GM12878 (cell line): ENCODE results near the gene SLC41A1. TPM values are rescaled to one million over a fixed set of nuclear protein-coding genes. Genes with fewer than 3 reads are reported as not detected.

ENCODE experiments used
- ATAC-seq: fragments of 200-7000 bp; cut with Tn5 transposase; 3 replicates; pipeline ENCODE4 v1.9.1; 2020; ENCODE audit warnings: mild to moderate bottlenecking, moderate library complexity
- BruUV-seq: library from RNA; stranded (reverse); fragments of 400-500 nt; replicated peaks from 2 replicates; lab custom pipeline; 2021; lab: Mats Ljungman, UMichigan
- CTCF ChIA-PET: fragments of 300-600 bp; sonication (Branson Sonifier 250); formaldehyde crosslinking; extraction: SDS; loops from one replicate; lab custom pipeline; 2021; ENCODE audit warnings: inconsistent platforms; lab: Yijun Ruan, JAX
- POLR2A ChIA-PET: fragments of 350-600 bp; formaldehyde crosslinking; extraction: SDS; loops from one replicate; lab custom pipeline; 2021; ENCODE audit warnings: inconsistent platforms; lab: Charles Lee
- RAD21 ChIA-PET: fragments of 300-600 bp; sonication (Branson Sonifier 250); formaldehyde crosslinking; loops from one replicate; lab custom pipeline; 2023; ENCODE audit warnings: antibody characterized with exemption; ENCODE audit not compliant: unreplicated experiment; lab: Charles Lee
- SMC1A ChIA-PET: fragments of 300-600 bp; sonication (Branson Sonifier 250); formaldehyde crosslinking; loops from one replicate; lab custom pipeline; 2023; ENCODE audit not compliant: unreplicated experiment, uncharacterized antibody; lab: Charles Lee
- DNase-seq: peaks from one replicate; pipeline ENCODE4 v3.0.0-alpha.2; 2011; ENCODE audit warnings: low read depth, low spot score
- FAIRE-seq: peaks from 3 replicates; lab custom pipeline; 2011; peaks lifted over from hg19 to GRCh38; lab: Jason Lieb, UNC
- H2AFZ ChIP-seq: 2 replicates; pipeline ENCODE4 v1.6.0; 2011; ENCODE audit warnings: low read depth, low read length, control low read depth; ENCODE audit not compliant: control insufficient read depth
- H3K27ac ChIP-seq: 2 replicates; pipeline ENCODE4 v1.5.1; 2011; ENCODE audit warnings: control low read depth; ENCODE audit not compliant: control insufficient read depth, insufficient read depth
- H3K27me3 ChIP-seq, 2 experiments: replicated peaks in 1 of 2; 2 replicates each; pipeline versions ENCODE4 v1.6.0 to v1.6.1; 2011; ENCODE audit warnings: low read length in 1 of 2; ENCODE audit not compliant: control insufficient read depth in 2 of 2, insufficient read depth in 2 of 2
- H3K36me3 ChIP-seq, 2 experiments: 2 replicates each; pipeline ENCODE4 v1.5.1; 2011; ENCODE audit warnings: low read length in 1 of 2; ENCODE audit not compliant: control insufficient read depth in 2 of 2, insufficient read depth in 2 of 2
- H3K4me1 ChIP-seq: 2 replicates; pipeline ENCODE4 v1.6.1; 2011; ENCODE audit warnings: mild to moderate bottlenecking, low read length, moderate library complexity, mixed read lengths; ENCODE audit not compliant: control insufficient read depth, insufficient read depth
- H3K4me2 ChIP-seq: 2 replicates; pipeline ENCODE4 v1.6.0; 2011; ENCODE audit warnings: control low read depth; ENCODE audit not compliant: control insufficient read depth, insufficient read depth
- H3K4me3 ChIP-seq: fragments of 200-600 bp; sonication (generic); 2 replicates; pipeline ENCODE4 v1.5.1; 2016
- H3K79me2 ChIP-seq: 2 replicates; pipeline ENCODE4 v1.6.0; 2011; ENCODE audit warnings: low read length; ENCODE audit not compliant: control insufficient read depth, insufficient read depth
- H3K9ac ChIP-seq: 2 replicates; pipeline ENCODE4 v1.8.0; 2011; ENCODE audit warnings: low read length, control low read depth, mixed read lengths; ENCODE audit not compliant: control insufficient read depth, insufficient read depth
- H3K9me3 ChIP-seq: replicated peaks from 3 replicates; pipeline ENCODE4 v1.5.1; 2011; ENCODE audit warnings: mild to moderate bottlenecking, low read length; ENCODE audit not compliant: control insufficient read depth, insufficient read depth
- H4K20me1 ChIP-seq: 2 replicates; pipeline ENCODE4 v1.6.0; 2011; ENCODE audit not compliant: control insufficient read depth, insufficient read depth
- ASH2L ChIP-seq: fragments of 300-600, 200-600 bp; sonication (generic); IDR thresholded peaks from 2 replicates; pipeline ENCODE4 v1.6.1; 2017; ENCODE audit warnings: low read depth, mild to moderate bottlenecking, borderline replicate concordance
- CBFB ChIP-seq: IDR thresholded peaks from 2 replicates; pipeline ENCODE4 v1.6.1; 2016; ENCODE audit warnings: antibody characterized with exemption, low read depth
- FOS ChIP-seq: IDR thresholded peaks from 3 replicates; pipeline ENCODE4 v1.6.1; 2011; ENCODE audit warnings: borderline replicate concordance; ENCODE audit not compliant: insufficient read length; ENCODE audit errors: extremely low read depth
- JUNB ChIP-seq: IDR thresholded peaks from 2 replicates; pipeline ENCODE4 v1.6.1; 2016; ENCODE audit warnings: antibody characterized with exemption, mild to moderate bottlenecking
- POLR2AphosphoS5 ChIP-seq: IDR thresholded peaks from 2 replicates; pipeline ENCODE4 v1.6.1; 2011; ENCODE audit warnings: mild to moderate bottlenecking, low read length, inconsistent platforms
- RB1 ChIP-seq: fragments of 450-650 bp; formaldehyde crosslinking; IDR thresholded peaks from 2 replicates; pipeline ENCODE4 v1.6.1; 2017; ENCODE audit warnings: mild to moderate bottlenecking, borderline replicate concordance
- SIN3A ChIP-seq: IDR thresholded peaks from 2 replicates; pipeline ENCODE4 v1.6.1; 2012; ENCODE audit warnings: low read depth, low read length, improper control_type of control experiment
- SMAD5 ChIP-seq: IDR thresholded peaks from 2 replicates; pipeline ENCODE4 v1.6.1; 2016; ENCODE audit warnings: antibody characterized with exemption, low read depth
- SMC3 ChIP-seq: IDR thresholded peaks from 2 replicates; pipeline ENCODE4 v1.6.1; 2011; ENCODE audit warnings: low read length, improper control_type of control experiment, borderline replicate concordance
- SRF ChIP-seq, 2 experiments: IDR thresholded peaks; 2 replicates each; pipeline ENCODE4 v1.6.1; 2011; ENCODE audit warnings: low read depth in 2 of 2, low read length in 2 of 2, mild to moderate bottlenecking in 1 of 2, moderate library complexity in 1 of 2
- SUZ12 ChIP-seq: fragments of 200-600 bp; sonication (generic); IDR thresholded peaks from one replicate; pipeline ENCODE4 v1.6.1; 2018; ENCODE audit warnings: antibody characterized with exemption, mild to moderate bottlenecking; ENCODE audit not compliant: unreplicated experiment
- ZNF217 ChIP-seq: fragments of 450-650 bp; IDR thresholded peaks from 2 replicates; pipeline ENCODE4 v1.6.1; 2017; ENCODE audit warnings: antibody characterized with exemption, mild to moderate bottlenecking
- ZNF622 ChIP-seq: fragments of 450-650 bp; IDR thresholded peaks from 2 replicates; pipeline ENCODE4 v1.6.1; 2017; ENCODE audit warnings: mild to moderate bottlenecking, inconsistent platforms
- WGBS: methylation state at CpG from one replicate; pipeline ENCODE4 v1.1.6; 2016; ENCODE audit warnings: low lambda C conversion rate; ENCODE audit not compliant: insufficient replicate concordance, insufficient coverage; ENCODE audit errors: missing lambda C conversion rate; 5-methylcytosine and 5-hydroxymethylcytosine counted together
- in situ Hi-C: fragments of 300-500 bp; cut with MboI; formaldehyde crosslinking; loops from 9 replicates; pipeline ENCODE4 v1.14.3; 2018; ENCODE audit warnings: mixed read lengths
- intact Hi-C: fragments of 100-400 bp; cut with micrococcal nuclease; formaldehyde crosslinking; loops from one replicate; pipeline ENCODE4 v1.14.2; 2022; ENCODE audit not compliant: unreplicated experiment
- polyA plus RNA-seq, 11 experiments: library from polyadenylated mRNA; depleted of rRNA in 4 of 11; unstranded in 6 of 11; stranded (reverse) in 5 of 11; fragments of >200 nt; fragmentation: Nextera tagmentation in 4 of 11; fragmentation: Illumina TruSeq in 1 of 11; extraction: Ambion mirVana in 4 of 11; extraction: Trizol in 1 of 11; gene quantifications; 1 replicate in 1 of 11; 2 replicates in 10 of 11; pipeline versions ENCODE4 v1.2.1 to v1.2.3, GENCODE V29; 2011 to 2016; ENCODE audit warnings: inconsistent platforms in 2 of 11, missing spikeins in 2 of 11, low read depth in 1 of 11
- total RNA-seq, 4 experiments: library from RNA; depleted of rRNA in 3 of 4; stranded (reverse); fragments of >200 nt in 3 of 4; fragmentation: Illumina TruSeq in 1 of 4; extraction: Trizol in 1 of 4; gene quantifications; 2 replicates each; pipeline versions ENCODE4 v1.2.1 to v1.2.3, GENCODE V29; 2013 to 2021
- TF ChIP-seq, protein P1 (sequence below): IDR thresholded peaks from 2 replicates; pipeline ENCODE4 v1.6.1; 2011; ENCODE audit warnings: mild to moderate bottlenecking, low read depth, low read length, moderate library complexity; ENCODE audit not compliant: insufficient replicate concordance
- TF ChIP-seq, protein P2 (sequence below): IDR thresholded peaks from 2 replicates; pipeline ENCODE4 v1.6.1; 2012; ENCODE audit warnings: low read depth, low read length, improper control_type of control experiment
- TF ChIP-seq, protein P3 (sequence below): IDR thresholded peaks from 2 replicates; pipeline ENCODE4 v1.6.1; 2012; ENCODE audit warnings: mild to moderate bottlenecking, low read depth, low read length

Gene SLC41A1
- total and polyA plus RNA-seq, 10 of the 15 experiments (the other 5 are each of a cell fraction or from before 2014, with no cell fraction given), result 0.13 to 11.3 (median 0.42) TPM

DNA sequence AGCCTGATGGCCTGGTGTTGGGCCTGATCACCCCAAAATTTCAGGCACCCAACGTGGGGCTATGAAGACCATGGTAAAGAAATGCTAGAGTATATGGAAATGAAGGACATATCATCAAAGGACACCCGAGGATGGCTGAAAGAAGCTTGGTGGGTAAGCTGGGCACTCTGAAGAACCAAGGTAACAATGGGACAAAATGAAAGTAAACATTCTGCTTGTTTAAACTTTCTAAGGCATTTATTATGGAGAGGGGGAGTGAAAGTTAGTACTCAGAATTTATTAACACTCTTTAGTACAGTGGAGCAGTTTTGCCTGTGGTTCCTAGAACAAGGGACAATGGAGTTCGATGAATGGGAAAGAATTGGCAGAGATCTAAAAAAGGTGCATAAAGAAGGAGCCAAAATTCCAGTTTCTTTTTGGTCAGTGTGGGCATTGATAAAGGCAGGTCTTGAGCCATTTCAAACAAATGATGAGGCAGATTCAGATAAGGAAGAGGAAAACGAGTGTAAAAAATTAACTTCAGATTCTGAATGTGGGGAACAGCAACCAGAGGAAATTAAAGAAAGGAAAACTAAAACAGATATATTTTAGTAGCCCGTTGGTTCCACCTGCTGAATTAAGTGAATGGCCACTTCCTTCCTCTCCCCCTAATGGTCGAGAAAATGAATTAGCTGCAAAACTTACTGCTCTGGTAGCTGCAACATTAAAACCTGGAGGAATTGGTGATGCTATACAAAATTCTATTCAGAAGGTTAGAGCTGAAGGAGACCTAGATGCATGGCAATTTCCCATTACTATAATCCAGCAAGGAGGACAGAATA, 45.4 kb upstream of the SLC41A1 start:
- BruUV-seq, result no TSS peak
- 2% methylated on average over 6 of the region's 6 CpGs for WGBS
- FAIRE-seq (no peak), ATAC-seq (no peak), DNase-seq (no peak)
- H3K9ac ChIP-seq, result no peak overlapping the region
- H3K79me2 ChIP-seq, result no peaks in the 10 kb centered on the region
- no peaks in the 10 kb centered on the region for H3K36me3 ChIP-seq
- SMC1A ChIA-PET, result interaction anchor here (0.9 to 1.5 kb wide), 2 partner anchors 42 to 53 kb away, joined by 3 to 4 read pairs; no protein-coding TSS in a partner anchor
- CTCF ChIA-PET, result interaction anchor here (1.1 to 1.9 kb wide), 3 partner anchors 61 to 200 kb away, joined by 5 to 7 read pairs (median 6); no protein-coding TSS in a partner anchor
- RAD21 ChIA-PET, result interaction anchor here (0.7 to 1.3 kb wide), 2 partner anchors 119 to 200 kb away, joined by 3 to 5 read pairs; no protein-coding TSS in a partner anchor
- no peak overlapping the region for H2AFZ ChIP-seq
- H3K4me2 ChIP-seq, result no peak overlapping the region
- TF ChIP-seq SMC3, result no peak
- no peak for TF ChIP-seq SRF (IDR thresholded peaks at IDR 0.05; ENCODE audit: low read depth in 2 of 2, low read length in 2 of 2)
- no peak for TF ChIP-seq SMAD5
- TF ChIP-seq JUNB, result no peak
- no peak for TF ChIP-seq RB1
- no peak for TF ChIP-seq POLR2AphosphoS5
- no peak for TF ChIP-seq ASH2L
- no peak for TF ChIP-seq ZNF622
- TF ChIP-seq, protein P1, sequence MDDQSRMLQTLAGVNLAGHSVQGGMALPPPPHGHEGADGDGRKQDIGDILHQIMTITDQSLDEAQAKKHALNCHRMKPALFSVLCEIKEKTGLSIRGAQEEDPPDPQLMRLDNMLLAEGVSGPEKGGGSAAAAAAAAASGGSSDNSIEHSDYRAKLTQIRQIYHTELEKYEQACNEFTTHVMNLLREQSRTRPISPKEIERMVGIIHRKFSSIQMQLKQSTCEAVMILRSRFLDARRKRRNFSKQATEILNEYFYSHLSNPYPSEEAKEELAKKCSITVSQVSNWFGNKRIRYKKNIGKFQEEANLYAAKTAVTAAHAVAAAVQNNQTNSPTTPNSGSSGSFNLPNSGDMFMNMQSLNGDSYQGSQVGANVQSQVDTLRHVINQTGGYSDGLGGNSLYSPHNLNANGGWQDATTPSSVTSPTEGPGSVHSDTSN, result no peak
- no peak for TF ChIP-seq CBFB
- no peak for TF ChIP-seq SUZ12
- TF ChIP-seq, protein P2, sequence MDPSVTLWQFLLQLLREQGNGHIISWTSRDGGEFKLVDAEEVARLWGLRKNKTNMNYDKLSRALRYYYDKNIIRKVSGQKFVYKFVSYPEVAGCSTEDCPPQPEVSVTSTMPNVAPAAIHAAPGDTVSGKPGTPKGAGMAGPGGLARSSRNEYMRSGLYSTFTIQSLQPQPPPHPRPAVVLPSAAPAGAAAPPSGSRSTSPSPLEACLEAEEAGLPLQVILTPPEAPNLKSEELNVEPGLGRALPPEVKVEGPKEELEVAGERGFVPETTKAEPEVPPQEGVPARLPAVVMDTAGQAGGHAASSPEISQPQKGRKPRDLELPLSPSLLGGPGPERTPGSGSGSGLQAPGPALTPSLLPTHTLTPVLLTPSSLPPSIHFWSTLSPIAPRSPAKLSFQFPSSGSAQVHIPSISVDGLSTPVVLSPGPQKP, result no peak
- TF ChIP-seq, protein P3, sequence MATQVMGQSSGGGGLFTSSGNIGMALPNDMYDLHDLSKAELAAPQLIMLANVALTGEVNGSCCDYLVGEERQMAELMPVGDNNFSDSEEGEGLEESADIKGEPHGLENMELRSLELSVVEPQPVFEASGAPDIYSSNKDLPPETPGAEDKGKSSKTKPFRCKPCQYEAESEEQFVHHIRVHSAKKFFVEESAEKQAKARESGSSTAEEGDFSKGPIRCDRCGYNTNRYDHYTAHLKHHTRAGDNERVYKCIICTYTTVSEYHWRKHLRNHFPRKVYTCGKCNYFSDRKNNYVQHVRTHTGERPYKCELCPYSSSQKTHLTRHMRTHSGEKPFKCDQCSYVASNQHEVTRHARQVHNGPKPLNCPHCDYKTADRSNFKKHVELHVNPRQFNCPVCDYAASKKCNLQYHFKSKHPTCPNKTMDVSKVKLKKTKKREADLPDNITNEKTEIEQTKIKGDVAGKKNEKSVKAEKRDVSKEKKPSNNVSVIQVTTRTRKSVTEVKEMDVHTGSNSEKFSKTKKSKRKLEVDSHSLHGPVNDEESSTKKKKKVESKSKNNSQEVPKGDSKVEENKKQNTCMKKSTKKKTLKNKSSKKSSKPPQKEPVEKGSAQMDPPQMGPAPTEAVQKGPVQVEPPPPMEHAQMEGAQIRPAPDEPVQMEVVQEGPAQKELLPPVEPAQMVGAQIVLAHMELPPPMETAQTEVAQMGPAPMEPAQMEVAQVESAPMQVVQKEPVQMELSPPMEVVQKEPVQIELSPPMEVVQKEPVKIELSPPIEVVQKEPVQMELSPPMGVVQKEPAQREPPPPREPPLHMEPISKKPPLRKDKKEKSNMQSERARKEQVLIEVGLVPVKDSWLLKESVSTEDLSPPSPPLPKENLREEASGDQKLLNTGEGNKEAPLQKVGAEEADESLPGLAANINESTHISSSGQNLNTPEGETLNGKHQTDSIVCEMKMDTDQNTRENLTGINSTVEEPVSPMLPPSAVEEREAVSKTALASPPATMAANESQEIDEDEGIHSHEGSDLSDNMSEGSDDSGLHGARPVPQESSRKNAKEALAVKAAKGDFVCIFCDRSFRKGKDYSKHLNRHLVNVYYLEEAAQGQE, result no peak
- TF ChIP-seq ZNF217, result no peak
- TF ChIP-seq SIN3A, result no peak
- no peak for TF ChIP-seq FOS
- intact Hi-C loops, result no loop called here
- POLR2A ChIA-PET, result interaction anchor here (0.5 to 1.5 kb wide), 2 partner anchors 10 to 25 kb away, joined by 3 read pairs; no protein-coding TSS in a partner anchor
- H3K4me1 ChIP-seq, result no peaks in the 10 kb centered on the region
- H3K27me3 ChIP-seq, result no peaks in the 10 kb centered on the region
- H3K9me3 ChIP-seq, result no peaks in the 10 kb centered on the region; the same call in 2 of the 3 replicates
- H3K27ac ChIP-seq, result no peak overlapping the region
- in situ Hi-C loops, result no loop called here
- no peak overlapping the region for H3K4me3 ChIP-seq
- H4K20me1 ChIP-seq, result no peaks in the 10 kb centered on the region
